Placental epithelial cell (primary cell): ENCODE data around the gene SMARCA5. TPM values are rescaled to one million over a fixed set of nuclear protein-coding genes. Genes with fewer than 3 reads are reported as not detected.

Experiments
- total RNA-seq: library from RNA; depleted of rRNA; stranded (reverse); fragments of >200 nt; gene quantifications from 2 replicates; pipeline ENCODE4 v1.2.3, GENCODE V29; 2012

The SMARCA5 gene
- 47.2 and 49.9 TPM in 2 replicates for total RNA-seq

GRCh38 chr4:143513314-143514168 lies at the start of gene SMARCA5:
SMARCA5 (plus strand) TSS chr4:143513702; CDS start chr4:143513925, 223 bp downstream.

Other genes starting within 250 kb of the SMARCA5 start
- gene GAB1, start 176.8 kb upstream of the SMARCA5 start, total RNA-seq, result 68.7 and 83.6 TPM in 2 replicates
- gene FREM3, start 187.0 kb downstream of the SMARCA5 start, total RNA-seq, result not detected in 2 replicates